HG03064 (cell line): ENCODE results near the gene APPL2.
"Not testable (repeated sequence)": the region's sequence is repeated elsewhere in the genome, so short reads cannot be mapped to it uniquely, and the experiment has no call there.

Experiments used
- ATAC-seq: cut with Tn5 transposase; IDR thresholded peaks from one replicate; pipeline ENCODE4 v1.9.1; 2021; ENCODE audit warnings: low read depth; ENCODE audit not compliant: unreplicated experiment

APPL2 gene

DNA sequence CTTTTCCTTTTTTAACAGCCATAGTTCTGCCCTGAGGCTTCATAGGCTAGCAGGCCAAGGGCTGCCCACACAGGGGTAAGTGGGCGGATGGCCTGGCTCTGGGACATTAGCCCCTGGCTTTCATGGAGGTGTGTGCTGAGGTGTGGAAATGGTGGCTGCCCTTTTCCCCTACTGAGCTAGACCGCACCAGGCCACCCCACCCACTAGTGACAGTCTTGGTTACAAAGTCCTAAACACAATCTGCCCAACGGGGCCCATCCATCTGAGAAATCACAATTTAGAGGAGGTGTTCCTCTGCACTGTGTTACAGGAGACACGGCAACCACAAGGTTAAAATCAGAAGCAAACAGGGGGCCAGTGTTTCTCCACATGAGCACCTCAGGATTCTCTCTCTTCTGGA lies 35.6 kb downstream of the APPL2 start:
- no peak for ATAC-seq

DNA sequence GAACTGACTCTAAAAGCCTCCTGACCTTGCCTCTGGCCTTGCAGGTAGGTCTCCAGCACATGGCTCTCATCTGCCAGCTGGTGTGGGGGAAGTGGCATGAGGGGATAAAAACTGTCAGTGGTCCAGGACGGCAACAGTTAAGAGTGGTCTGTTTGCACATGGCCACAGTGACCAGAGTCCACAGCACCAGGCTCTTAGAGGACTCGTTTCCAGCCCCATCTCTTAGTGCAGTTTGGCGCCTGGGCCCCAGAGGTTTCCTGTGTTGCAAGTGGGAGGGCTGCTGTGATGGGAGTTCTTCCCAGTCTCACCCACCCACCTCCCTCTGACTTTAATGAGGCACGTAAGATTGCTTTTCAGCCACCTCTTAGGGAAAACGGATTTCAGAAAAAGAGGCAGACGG lies 37.0 kb downstream of the APPL2 start:
- ATAC-seq = no peak

DNA sequence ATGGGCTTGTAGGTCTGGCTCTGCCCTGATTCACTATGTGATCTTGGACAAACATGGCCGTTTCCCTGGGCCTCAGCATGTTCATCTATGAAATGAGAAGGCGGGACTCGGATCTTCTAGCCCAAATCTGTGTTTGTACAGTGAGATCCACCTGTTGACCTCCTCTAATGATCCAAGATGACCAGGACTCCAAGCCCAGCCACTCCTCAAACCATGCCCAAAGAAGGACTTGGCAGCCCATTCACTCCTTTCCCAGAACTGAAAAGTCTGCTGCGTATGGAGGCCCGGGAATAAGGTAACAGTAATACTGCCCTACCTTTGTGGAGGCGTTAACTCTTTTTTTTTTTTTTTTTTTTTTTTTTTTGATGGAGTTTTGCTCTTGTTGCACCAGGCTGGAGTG lies 39.9 kb downstream of the APPL2 start:
- ATAC-seq = no peak

GRCh38 chr12:105194947-105195346 lies 41.0 kb downstream of the APPL2 start:
- ATAC-seq = no peak

GRCh38 chr12:105192624-105193225 lies 43.2 kb downstream of the APPL2 start:
- ATAC-seq = no peak

- no peak for ATAC-seq
These were observed 45.4 kb downstream of the APPL2 start for GRCh38 chr12:105190530-105190929.

DNA sequence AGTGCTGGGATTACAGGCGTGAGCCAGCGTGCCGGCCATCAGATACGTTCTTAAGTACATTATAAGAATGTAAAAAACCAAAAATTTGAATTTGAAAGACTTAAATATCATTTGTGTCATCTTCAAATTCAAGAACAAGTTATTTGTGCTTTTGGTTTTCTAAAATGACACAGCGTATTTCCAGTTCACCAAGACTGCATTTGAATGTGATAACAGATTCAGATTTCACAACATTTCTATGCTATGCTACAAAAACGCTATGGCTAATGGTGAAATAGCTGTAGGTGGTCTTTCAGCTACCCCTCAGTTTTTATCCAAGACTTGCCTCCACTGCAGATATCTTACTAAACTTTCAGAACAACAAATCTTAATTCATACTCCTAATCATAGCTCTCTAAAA lies 46.7 kb downstream of the APPL2 start:
- ATAC-seq = no peak

- not testable (repeated sequence) for ATAC-seq
These were observed 52.0 kb downstream of the APPL2 start for GRCh38 chr12:105183976-105184375.

GRCh38 chr12:105183406-105183805 lies 52.6 kb downstream of the APPL2 start:
- ATAC-seq = not testable (repeated sequence)

DNA sequence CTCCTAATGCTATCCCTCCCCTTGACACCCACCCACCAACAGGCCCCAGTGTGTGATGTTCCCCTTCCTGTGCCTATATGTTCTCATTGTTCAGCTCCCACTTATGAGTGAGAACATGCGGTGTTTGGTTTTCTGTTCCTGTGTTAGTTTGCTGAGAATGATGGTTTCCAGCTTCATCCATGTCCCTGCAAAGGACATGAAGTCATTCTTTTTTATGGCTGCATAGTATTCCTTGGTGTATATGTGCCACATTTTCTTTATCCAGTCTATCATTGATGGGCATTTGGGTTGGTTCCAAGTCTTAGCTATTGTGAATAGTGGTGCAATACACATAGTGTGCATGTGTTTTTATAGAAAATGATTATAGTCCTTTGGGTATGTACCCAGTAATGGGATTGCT lies 56.9 kb downstream of the APPL2 start:
- ATAC-seq = not testable (repeated sequence)

- ATAC-seq = no peak
These were observed 58.8 kb downstream of the APPL2 start for GRCh38 chr12:105177208-105177607.

DNA sequence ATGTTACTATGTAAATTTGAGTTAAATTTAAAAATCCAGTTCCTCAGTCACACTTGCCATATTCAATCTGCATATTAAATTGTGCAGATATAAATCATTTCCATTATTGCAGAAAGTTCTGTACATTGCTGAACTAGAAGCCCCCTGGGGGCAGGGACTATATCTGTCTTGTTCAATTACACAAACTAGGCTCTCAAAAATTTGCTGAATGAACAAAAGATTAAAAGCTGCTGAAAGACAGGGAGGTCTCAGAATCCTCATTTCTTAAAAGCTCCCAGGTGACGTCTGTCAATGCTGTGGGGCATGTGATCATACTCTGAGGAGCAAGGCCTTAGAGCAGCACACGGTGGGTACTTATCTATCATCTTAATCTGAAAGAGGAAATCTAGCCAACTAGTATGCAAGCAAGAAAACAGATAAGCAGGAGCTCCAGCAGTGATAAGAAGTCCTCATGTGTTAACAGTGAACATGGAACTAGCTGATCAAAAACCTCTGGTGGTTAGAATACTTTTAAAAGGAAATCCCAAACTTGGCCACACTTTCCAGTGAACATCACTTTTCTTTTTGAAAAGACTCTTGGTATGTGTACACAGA lies 60.5 kb downstream of the APPL2 start:
- ATAC-seq = no peak

- ATAC-seq = no peak
These were observed 64.1 kb downstream of the APPL2 start for GRCh38 chr12:105171691-105172436.

DNA sequence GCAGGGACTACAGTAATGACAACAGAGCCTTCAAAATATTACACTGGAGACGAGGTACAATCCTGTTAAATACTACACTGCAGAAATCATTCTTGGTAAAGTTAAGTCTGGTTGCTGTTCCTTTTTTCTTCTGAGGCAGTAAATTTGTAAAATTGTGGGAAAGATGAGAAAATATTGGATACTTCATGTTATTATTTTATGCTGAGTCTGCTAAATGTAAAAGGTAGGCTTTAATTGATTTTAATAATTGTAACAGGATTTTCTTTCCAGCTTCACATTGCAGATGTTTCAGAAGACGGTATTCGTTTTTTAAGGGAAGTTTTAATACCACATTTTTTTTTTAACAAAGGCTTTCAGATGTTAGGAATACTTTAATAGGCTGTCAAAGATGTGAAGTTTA lies 65.8 kb downstream of the APPL2 start:
- ATAC-seq = no peak

DNA sequence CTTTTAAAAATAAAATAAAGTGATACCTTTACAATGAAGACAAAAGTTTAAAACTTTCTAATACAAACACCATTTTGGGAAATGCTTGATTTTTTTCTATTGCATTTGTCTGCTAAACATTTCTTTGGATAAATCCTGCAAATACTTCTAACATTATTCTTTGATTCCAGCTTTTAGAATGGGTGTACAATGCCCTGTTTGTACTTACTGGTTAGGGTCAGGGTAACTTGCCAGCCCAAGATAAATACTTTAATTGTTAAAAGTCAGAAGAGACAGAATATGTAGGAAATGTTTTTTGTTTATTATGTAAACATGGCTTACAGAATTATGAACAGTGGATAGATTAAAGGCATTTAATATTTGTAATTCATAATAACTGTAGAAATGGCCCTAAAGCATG lies 68.0 kb downstream of the APPL2 start:
- ATAC-seq = no peak

DNA sequence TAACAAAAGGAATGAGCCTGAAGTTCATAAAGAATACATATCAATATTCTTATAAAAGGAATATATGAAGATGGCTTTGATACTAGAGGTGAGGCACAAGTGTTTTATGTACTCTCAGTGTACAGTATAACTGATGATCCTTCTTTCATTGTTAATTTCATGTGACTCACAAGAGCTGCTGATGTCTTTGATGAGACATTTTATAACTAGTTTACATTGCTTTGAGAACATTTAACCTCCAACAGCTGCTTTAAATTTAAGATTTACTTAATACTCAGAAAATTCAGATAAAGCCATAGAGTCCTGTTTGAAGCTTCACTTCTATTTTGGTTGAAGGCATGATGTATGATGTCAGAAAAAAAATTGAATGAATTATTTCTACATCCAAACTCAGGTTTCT lies 68.6 kb downstream of the APPL2 start:
- ATAC-seq = no peak

DNA sequence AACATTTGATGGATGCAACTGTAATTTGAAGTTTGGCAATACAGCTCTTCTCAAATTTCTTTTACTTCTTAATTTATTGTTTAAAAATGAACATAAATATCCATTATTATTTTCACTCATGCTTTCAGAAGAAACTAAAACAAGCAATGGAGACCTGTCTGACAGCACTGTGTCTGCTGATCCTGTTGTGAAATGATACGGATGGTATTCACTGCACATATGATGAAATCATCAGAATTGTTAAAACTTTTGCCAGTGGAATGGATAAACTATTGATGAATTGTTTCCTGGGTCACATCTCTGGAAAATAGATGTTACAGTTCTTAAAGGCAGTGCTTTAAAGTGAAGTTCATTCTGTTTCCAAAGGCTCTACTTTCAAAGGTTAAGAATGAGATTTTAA lies 69.2 kb downstream of the APPL2 start:
- no peak for ATAC-seq

- no peak for ATAC-seq
These were observed 71.9 kb downstream of the APPL2 start for GRCh38 chr12:105164068-105164467.

DNA sequence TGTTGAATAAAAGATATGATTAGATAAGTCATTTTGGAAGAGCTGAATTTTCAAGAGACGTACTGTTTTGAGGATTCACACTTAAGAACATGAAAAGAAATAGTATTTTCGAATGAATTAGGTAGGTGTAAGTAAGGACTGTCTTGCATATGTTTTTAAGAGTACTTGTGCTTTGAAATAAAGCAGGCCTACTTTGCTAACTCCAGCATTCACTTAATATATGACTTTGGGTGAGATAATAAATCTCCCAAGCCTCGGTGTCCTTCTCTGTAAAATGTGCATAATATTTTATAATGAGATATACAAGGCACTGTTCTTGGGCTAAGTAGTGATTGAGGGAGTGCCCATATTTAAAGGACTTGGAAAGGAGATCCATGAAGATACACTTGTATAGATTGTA lies 73.8 kb downstream of the APPL2 start:
- no peak for ATAC-seq

GRCh38 chr12:105158876-105159275 lies 77.1 kb downstream of the APPL2 start:
- ATAC-seq = no peak

GRCh38 chr12:105157606-105158005 lies 78.4 kb downstream of the APPL2 start:
- ATAC-seq = no peak

DNA sequence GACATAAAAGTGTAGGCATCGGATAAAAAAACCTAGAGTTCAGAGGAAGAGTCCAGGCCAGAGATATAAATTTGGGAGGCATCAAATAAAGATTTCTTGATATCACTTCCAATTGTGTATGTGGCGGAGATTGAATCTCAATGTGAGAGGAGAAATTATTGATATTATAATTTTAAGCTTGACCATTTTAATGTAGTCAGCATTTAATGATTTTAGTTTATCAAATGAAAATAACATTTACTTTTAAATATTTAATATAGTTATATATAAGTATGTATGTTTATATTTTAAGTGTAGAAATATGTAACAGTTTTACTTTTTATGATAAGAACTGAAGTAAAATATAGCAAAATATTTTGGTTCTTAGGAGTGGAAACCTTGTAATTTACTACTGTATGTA lies 79.7 kb downstream of the APPL2 start:
- no peak for ATAC-seq
